Stimulated activated CD8-positive, alpha-beta memory T cell treated with anti-CD3 and anti-CD28 coated beads, Interleukin-7, amount 100 ng/mL, for 48 hours (primary cell): ENCODE data around the gene TMEM62.
"Not testable (repeated sequence)": the region's sequence is repeated elsewhere in the genome, so short reads cannot be mapped to it uniquely, and the experiment has no call there.

Source experiments
- DNase-seq, 2 donors: peaks; one replicate each; pipeline ENCODE4 v3.0.0-alpha.2; 2020; ENCODE audit warnings: low read depth in 1 of 2; ENCODE audit errors: extremely low read depth in 1 of 2

TMEM62 gene

DNA sequence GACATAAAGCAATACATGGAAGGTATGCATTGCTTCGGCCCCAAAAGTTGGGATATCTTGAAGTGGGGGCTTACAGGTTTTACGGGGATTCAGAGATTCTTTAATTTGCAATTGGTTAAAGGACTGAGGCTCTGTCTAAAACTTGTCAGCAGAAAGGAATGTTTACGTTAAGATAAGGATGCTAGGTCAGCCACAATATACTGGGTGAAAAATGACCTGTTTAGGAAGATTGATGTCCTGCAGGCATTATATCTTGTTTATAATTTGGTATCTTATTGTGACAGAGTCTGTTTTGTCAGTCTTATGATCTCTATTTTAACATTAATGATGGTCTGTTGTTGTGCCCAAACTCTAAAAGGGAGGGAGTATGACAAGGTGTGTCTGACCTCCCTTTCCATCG, 36.5 kb downstream of the TMEM62 start:
- no peak for DNase-seq

- DNase-seq, result not testable (repeated sequence)
These were observed 42.4 kb downstream of the TMEM62 start for GRCh38 chr15:43175656-43176309.

GRCh38 chr15:43177147-43177546, 43.8 kb downstream of the TMEM62 start:
- DNase-seq, result not testable (repeated sequence)

DNA sequence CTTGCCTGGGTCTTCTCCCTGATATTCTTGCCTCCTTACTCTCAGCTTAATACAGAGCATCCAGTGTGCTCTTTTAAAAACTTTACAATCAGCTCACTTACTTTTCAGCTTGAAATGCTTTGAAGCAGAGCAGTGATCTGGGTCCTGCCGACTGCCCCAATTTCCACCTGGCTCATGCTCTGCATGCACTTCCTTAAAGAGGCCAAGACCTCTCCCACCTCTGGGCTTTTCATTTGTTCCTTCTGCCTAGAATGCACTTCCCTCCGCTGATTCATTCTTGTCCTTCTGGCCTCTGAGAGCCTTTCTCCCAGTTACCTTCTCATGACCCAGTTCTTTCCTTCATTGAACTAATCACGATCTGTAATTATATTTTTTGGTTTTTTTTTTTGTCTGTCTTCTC, 49.9 kb downstream of the TMEM62 start:
- DNase-seq, result no peak

GRCh38 chr15:43184407-43185124, 51.2 kb downstream of the TMEM62 start:
- DNase-seq, result no peak

- peak; percentile 93 to 97 for DNase-seq
These were observed 52.0 kb downstream of the TMEM62 start, which contains the start of gene CCNDBP1 for GRCh38 chr15:43185157-43186002. Gene CCNDBP1, plus strand, starts transcription at chr15:43185403. Its CDS starts 96 bp downstream, at chr15:43185499.

DNA sequence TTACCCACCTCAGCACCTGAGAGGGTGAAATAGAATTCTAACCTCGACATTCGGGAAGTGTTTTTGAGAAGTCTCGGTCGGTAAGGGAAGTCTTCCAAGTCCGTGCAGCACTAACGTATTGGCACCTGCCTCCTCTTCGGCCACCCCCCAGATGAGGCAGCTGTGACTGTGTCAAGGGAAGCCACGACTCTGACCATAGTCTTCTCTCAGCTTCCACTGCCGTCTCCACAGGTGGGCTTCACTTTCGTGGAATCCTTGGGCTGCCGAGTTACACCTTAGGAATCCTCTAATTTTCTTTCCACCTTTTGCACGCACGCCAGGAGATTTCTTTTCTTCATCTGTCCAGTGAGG, 52.6 kb downstream of the TMEM62 start:
- DNase-seq, result no peak

GRCh38 chr15:43187544-43188155, 54.3 kb downstream of the TMEM62 start:
- no peak for DNase-seq

DNA sequence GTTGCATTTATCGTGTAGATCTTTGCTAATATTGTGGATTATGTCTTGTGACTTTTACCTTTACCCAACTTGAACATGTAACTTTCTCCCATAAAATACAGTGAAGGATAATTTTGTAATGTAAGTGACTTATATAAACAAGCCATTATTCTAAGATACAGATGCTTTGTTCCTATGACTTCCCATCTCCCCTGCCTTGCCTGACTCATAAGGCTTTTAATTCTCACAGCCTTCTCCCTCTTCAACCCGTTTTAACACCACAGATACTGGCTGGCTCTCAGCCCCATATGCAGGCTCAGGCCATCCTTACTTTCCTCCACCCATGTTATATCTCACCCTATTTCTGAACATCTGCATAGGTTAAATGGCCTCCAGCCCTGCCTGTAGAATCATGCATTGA, 55.9 kb downstream of the TMEM62 start:
- no peak for DNase-seq

GRCh38 chr15:43190178-43190577, 56.8 kb downstream of the TMEM62 start:
- DNase-seq, result no peak

DNA sequence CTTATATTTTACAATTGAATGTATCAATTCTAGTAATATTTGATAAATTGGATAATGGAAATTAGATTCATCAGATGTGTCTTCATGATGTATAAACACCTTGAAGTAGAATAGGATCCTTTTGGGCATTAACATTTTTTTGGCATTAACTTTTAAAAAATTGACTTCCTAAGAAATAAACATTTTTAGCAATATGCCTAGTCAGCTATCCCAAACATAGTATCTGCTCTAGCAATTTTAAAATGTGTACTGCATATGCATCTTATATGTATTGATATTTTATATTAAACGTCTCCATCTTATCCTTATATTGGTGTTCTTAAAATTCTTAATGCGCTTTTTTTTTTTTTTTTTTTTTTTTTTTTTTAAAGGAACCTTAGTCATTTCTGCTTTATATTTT, 60.3 kb downstream of the TMEM62 start:
- no peak for DNase-seq

DNA sequence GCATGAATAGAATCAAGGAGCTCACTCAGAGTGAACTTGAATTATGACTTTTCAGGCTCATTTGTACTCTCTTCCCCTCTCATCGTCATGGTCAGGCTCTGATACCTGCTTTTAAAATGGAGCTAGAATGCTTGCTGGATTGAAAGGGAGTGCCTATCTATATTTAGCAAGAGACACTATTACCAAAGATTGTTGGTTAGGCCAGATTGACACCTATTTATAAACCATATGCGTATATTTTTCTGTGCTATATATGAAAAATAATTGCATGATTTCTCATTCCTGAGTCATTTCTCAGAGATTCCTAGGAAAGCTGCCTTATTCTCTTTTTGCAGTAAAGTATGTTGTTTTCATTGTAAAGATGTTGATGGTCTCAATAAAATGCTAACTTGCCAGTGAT, 61.4 kb downstream of the TMEM62 start:
- no peak for DNase-seq

- no peak for DNase-seq
These were observed 63.6 kb downstream of the TMEM62 start for GRCh38 chr15:43196760-43197548.

- not testable (repeated sequence) for DNase-seq
These were observed 64.4 kb downstream of the TMEM62 start for GRCh38 chr15:43197773-43198172.

GRCh38 chr15:43198556-43198955, 65.2 kb downstream of the TMEM62 start:
- DNase-seq, result not testable (repeated sequence)

DNA sequence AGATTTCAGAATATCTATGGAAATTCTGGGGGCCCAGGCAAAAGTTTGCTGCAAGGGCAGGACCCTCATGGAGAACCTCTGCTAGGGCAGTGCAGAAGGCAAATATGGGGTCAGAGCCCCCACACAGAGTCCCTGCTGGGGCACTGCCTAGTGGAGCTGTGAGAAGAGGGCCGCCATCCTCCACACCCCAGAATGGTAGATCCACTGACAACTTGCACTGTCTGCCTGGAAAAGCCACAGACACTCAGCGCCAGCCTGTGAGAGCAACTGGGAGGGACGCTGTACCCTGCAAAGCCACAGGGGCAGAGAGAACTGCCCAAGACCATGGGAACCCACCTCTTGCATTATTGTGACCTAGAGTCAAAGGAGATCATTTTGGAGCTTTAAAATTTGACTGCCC, 65.6 kb downstream of the TMEM62 start:
- DNase-seq, result no peak

DNA sequence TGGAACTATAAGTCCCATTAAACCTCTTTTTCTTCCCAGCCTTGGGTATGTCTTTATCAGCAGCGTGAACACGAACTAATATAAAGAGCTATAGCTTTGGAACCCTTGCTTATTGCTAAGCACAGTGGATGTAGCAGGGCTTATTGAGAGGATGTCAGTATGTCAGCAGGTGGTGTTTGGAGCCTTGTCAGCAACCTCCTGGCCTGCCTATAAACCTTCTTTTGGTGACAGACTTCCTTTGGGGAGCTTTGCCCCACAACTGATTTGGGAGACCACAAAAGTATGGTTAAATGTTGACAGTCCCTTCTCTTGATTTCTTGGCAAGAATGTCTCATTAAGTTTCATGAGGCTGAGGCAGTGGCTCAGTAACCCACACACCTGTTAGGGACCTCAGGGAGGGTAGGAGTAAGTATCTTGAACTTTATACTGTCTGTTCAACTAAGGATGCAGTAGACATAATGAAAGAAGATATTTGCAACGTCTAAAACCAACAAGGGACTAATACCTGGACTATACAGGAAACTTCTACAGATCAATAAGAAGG, 66.6 kb downstream of the TMEM62 start:
- DNase-seq, result no peak

DNA sequence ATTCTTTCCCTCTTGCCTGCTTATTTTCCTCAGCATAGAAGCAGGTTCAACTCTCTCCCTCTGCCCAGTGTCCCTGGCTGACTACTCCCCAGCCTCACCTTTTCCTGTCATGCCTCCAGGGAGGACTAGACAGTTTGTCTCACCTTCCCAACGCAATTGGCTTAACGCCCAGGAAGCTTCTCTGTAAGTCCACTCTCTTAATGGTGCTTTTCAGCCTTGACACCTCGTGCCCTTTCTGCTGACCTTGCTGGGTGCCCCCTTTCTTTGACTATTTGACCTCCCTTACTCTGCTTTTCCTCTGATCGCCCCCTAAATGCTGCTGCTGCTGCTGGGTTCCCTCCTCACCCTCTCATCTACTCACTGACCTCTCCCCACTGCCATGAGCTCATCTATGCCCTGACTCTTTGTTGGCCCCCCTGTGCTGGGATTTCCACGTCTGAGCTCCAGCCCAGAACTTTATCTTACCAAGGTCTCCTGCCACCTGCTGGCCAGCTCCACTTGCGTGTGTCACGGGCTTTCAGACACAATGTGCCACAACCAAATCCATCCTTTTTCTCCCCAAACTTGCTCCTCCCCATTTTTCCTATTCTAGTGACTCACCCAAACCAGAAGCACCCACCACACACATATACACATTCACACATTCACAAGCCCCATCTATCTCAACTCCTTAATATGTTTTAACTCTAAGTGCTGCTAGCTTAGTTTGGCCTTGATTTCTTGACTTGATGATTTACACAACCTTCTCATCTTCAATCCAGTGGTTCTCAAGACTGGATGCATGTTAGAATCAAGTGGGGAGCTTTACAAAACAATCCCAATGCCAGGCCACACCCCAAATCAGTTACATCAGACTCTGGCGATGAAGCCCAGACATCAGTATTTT, 70.9 kb downstream of the TMEM62 start:
- peak in 1 of 2 donors; percentile 27 for DNase-seq

DNA sequence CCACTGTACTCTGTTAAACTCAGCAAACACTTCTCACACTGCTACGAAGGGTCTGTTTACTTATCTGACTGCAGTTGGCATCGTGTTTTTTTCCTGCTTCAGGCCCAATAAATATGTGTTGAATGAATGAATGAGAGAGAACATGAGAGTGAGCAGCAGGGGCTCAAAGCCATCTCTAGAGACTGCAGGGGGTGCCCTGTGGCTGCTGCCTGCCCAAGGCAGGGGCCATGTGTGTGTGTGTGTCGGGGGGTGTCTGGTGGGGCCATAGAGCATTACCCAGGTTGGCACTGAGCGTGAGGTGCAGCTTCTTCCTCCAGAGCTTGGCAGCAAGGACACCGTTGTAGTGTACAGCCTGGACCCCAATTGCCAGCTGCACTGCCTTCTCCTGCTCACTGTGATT, 72.7 kb downstream of the TMEM62 start:
- no peak for DNase-seq
